ENCODE measurements around the gene SLMAP.
"Not testable (repeated sequence)": the region's sequence is repeated elsewhere in the genome, so short reads cannot be mapped to it uniquely, and the experiment has no call there.

The SLMAP gene

DNA sequence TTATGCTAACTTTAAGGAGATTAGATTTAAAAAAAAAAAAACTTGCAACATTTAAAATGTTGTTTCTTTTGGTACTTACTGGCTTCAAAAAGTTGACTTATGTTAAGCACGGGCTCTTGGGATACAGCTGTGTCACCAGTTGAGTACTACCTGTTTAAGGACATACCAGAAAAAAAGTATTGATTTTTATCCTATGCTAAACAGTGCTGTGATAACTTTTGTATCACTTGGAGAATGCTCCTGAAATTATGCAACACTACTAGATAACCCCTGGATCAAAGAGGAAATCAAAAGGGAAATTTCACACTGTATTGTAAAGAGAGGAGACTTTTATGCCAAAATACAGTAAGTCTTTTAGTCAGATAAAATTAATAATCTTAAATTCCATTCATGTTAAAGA lies 77.7 kb downstream of the SLMAP start:
- no peak for DNase-seq

- no peak for DNase-seq
Measured at GRCh38 chr3:57837686-57838085, 81.6 kb downstream of the SLMAP start.

- DNase-seq = no peak
Measured at GRCh38 chr3:57838627-57839026, 82.5 kb downstream of the SLMAP start.

DNA sequence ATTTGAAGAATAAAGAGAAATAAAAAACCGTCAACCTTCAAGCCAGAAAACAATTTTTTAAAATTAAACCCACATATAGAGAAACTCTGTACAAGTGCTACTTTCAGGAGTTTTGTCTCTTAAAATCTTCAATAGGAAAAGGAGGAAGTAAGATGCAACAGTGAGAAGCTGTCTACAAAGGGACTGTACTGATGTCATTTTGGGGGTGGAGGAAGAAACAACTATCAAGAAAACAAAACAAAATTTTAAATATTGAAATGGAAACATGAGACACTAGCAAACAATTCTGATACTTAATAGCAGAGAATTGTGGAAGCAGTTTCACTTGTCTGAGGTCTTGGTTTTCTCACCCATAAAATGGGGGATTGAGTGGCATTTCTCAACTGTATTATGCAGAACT lies 84.4 kb downstream of the SLMAP start:
- no peak for DNase-seq

GRCh38 chr3:57841818-57842217 lies 85.7 kb downstream of the SLMAP start:
- DNase-seq = no peak

GRCh38 chr3:57848177-57848738 lies 92.1 kb downstream of the SLMAP start:
- DNase-seq = no peak

- no peak for DNase-seq
Measured at GRCh38 chr3:57851304-57851703, 95.2 kb downstream of the SLMAP start.

GRCh38 chr3:57852896-57853295 lies 96.8 kb downstream of the SLMAP start:
- DNase-seq = no peak

DNA sequence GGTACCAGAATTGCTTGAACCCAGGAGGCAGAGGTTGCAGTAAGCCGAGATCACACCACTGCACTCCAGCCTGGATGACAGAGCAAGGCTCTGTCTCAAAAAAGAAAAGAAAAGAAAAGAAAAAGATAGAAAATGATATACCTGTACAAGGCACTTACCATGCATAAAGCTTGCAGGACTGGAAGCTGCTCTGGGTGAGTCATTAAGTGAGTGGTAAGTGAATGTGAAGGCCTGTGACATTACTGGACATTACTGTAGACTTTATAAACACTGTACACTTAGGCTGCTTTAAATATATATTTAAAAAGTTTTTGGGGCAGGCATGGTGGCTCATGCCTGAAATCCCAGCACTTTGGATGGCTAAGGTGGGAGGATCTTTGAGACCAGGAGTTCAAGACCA lies 99.2 kb downstream of the SLMAP start:
- no peak for DNase-seq

DNA sequence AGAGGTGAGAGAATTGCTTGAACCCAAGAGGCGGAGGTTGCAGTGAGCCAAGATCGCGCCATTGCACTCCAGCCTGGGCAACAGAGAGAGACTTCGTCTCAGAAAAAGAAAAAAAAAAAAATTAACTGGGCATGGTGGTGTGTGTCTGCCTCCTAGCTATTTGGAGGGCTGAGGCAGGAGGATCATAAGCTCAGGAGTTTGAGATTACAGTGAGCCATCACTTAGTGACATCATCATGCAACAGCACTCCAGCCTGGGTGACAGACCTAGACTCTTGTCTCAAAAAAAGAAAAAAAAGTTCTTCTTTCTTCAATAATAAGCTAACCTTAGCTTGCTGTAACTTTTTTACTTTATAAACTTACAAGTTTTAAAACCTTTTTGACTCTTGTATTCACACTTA lies 99.8 kb downstream of the SLMAP start:
- DNase-seq = no peak

DNA sequence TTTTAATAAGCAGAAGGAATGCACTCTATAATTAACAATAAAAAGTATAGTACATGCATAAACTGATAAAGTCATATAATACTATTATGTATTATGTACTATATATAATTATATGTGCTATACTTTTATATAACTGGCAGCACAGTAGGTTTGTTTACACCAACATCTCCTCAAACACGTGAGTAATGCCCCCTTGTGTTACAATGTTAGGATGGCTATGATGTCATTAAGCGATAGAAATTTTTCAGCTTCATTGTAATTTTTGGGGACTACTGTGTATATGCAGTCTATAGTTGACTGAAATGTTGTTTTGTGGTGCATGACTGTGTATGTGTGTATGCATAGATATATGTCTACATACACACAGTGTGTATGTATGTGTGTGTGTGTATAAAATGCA lies 100.6 kb downstream of the SLMAP start:
- no peak for DNase-seq

DNA sequence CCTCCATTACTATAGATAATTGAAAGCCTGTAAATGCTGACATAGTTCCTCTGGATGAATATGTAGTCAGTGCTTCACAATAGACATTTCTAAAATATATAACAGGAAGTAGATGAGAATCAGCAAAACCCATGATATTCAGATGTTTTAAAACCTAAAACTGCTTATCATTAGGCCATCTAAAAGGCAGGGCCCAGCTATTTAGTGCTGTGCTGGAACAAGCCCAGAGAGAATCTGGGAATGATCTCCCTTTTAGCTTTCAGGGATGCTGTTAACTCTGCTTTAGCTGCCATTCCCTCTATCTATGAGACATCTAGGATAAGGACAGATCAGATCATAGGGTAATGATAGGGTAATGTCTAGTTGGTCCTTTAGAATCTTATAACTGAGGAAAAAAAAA lies 106.8 kb downstream of the SLMAP start:
- DNase-seq = no peak

- DNase-seq = no peak
Measured at GRCh38 chr3:57863380-57863779, 107.3 kb downstream of the SLMAP start.

- no peak for DNase-seq
Measured at GRCh38 chr3:57864853-57865252, 108.7 kb downstream of the SLMAP start.

- DNase-seq = not testable (repeated sequence)
Measured at GRCh38 chr3:57869110-57869509, 113.0 kb downstream of the SLMAP start.

- DNase-seq = no peak
Measured at GRCh38 chr3:57872606-57873005, 116.5 kb downstream of the SLMAP start.

DNA sequence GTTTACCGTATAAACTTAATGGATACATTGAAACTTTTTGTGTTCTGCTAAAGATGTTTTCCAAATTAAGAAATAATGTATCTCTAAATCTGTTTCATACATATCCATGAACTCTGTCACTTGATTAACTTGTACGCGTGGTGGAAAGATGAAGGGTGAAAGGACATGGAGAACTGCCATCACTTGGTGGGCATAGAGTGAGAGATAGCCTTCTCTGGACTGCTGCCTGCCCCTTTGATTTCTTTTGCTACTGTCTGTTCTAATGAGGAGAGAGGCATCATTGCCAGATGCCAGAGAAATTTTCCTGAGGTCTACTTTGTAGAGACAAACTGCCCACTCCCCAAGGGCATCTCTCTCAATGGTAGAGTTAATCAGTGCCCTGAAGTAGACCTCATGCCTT lies 120.5 kb downstream of the SLMAP start:
- no peak for DNase-seq

GRCh38 chr3:57877116-57877515 lies 121.0 kb downstream of the SLMAP start:
- DNase-seq = no peak

GRCh38 chr3:57884436-57884835 lies 128.3 kb downstream of the SLMAP start:
- not testable (repeated sequence) for DNase-seq

DNA sequence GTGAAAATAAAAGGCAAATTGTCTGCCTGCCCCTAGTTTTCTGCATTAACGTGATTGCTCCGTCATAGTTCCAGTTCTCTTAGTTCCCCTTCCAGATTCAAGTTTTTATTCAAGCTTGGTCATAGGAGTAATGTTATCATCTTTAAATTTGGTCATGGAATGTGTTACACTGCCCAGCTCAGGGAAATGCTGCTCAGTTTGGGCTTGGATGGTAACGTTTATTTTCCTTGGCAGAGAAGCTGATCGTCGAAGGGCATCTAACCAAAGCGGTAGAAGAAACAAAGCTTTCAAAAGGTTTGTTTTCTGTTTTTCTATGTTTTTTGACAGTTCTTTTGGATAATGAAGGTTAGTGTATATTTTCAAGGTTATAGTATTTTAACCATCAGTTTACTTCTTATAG lies 133.7 kb downstream of the SLMAP start:
- no peak for DNase-seq

DNA sequence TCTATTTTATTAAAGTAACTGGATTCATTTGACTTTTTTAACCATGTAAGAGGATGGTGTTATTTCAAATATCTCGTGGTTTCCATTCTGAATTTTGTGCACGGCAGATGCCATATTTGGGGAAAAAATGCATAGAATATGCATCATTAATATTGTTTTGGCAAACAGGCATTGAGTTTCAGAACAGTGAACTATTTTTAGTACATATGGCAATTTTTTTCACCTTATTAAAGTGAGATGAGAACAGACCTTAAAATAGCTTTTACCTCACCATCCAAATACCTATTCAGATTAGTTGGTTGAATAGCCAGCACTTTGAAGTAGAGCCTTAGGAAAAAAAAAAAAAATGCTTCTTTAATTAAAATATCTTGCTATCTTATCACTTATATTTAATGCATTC lies 134.8 kb downstream of the SLMAP start:
- no peak for DNase-seq

DNA sequence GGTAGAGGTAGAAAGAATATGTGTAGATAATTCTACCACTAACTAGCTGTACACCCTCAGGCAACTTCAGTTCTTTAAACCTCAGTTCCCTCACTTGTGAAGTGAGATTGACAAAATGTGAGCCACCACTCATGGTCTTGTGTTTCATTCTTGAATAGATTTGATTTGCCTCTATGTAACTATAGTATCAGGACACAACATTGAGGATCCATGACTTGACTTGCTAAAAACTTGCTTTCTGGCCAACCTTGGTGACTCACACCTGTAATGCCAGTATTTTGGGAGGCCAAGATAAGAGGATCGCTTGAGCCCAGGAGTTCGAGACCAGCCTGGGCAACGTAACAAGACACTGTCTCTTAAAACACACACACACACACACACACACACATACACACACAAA lies 136.3 kb downstream of the SLMAP start:
- DNase-seq = no peak

DNA sequence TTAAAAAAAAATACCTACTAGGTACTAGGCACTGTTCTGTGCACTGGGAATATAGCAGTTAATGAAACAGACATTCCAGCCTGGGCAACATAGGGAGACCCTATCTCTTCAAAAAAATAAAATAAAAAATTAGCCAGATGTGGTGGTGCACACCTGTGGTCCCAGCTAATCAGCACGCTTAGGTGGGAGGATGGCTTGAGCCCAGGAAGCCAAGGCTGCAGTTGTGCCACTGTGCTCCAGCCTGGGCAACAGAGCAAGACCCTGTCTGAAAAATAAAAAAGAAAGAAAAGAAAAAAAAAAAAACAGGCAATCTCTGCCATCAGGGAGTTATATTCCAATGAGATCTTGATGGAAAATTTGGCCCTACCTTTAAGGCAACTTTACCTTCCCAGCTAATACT lies 137.0 kb downstream of the SLMAP start:
- no peak for DNase-seq

- no peak for DNase-seq
Measured at GRCh38 chr3:57893668-57894067, 137.6 kb downstream of the SLMAP start.

GRCh38 chr3:57896031-57896430 lies 139.9 kb downstream of the SLMAP start:
- DNase-seq = no peak

GRCh38 chr3:57896691-57897090 lies 140.6 kb downstream of the SLMAP start:
- peak in 1 of 2 experiments; percentile 67 for DNase-seq
